Fibroblast of peridontal ligament (primary cell): Measurements from ENCODE around the gene CEP164.
"Not testable (repeated sequence)": the region's sequence is repeated elsewhere in the genome, so short reads cannot be mapped to it uniquely, and the experiment has no call there.

ENCODE experiments used
- DNase-seq: peaks from one replicate; pipeline ENCODE4 v3.0.0-alpha.2; 2010; ENCODE audit errors: extremely low read depth

CEP164 gene

DNA sequence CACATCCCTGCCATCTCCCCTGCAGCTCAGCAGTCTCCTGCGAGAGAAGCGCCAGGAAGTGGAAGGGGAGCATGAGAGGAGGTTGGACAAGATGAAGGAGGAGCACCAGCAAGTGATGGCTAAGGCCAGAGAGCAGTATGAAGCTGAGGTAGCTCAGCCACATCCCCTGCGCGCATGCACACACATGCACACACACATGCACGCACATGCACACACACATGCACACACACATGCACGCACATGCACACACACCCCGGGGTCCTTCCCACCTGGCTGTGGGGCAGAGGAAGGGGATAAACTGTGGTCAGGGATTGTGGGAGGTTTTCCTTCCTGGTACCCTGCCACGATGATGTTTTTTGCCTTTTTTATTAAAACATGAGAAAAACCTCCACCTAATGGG is 65.3 kb downstream of the CEP164 start:
- DNase-seq, result no peak

DNA sequence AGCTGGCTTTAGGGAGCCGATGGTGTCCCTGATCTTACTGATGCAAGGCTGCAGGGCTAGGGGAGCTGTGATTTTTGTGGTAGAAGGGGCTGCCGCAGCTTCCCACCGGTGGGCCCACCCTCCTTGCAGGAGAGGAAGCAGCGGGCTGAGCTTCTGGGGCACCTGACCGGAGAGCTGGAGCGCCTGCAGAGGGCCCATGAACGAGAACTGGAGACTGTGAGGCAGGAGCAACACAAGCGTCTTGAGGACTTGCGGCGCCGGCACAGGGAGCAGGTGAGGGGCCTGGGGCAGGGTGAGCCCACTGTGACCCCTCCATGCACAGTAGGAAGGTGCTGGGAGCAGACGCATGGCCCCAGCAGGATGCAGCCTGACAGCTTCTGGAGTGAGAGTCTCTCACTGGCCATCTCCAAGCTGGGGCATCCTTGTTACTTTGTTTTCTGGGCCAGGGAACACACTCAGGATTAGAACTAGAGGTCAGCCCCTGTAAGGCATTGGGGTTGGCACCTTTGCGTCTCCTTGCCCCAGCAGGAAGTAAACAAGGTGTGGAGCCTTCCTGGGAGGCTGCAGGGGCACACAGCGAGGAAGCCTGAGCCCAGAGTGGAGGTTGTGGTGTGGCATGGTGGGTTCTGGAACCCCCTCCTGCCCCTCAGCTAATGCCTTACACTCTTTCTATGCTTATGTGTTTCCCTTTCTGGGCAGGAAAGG is 66.7 kb downstream of the CEP164 start:
- DNase-seq, result no peak

DNA sequence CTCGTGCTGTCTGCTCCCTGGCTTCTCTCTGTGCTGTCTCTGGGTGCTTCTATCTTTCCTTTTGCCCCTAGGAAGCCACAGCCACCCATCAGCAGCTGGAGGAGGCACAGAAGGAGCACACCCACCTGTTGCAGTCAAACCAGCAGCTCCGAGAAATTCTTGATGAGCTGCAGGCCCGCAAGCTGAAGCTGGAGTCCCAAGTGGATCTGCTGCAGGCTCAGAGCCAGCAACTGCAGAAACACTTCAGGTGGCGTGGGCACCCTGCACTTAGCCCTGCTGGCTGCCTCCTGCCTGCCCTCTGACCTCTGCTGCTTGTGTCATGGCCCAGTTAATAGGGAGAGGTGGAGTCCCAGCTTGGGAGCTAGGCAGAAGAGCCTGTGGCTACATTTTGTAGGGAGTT is 67.8 kb downstream of the CEP164 start:
- no peak for DNase-seq

DNA sequence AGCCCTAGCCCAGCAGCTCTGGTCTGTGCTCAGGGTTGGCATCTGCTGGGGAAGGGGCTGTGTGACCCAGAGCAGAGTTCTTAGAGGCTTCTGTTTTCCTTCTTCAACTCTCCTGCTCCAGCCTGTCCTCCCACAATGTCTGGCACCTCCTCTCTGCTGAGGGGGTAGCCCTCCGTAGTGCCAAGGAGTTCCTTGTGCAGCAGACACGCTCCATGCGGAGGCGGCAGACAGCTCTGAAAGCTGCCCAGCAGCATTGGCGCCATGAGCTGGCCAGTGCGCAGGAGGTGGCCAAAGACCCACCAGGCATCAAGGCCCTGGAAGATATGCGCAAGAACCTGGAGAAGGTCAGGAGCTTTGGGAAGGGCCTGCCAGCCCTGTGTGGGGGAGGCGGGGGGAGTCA is 69.3 kb downstream of the CEP164 start:
- DNase-seq, result no peak

DNA sequence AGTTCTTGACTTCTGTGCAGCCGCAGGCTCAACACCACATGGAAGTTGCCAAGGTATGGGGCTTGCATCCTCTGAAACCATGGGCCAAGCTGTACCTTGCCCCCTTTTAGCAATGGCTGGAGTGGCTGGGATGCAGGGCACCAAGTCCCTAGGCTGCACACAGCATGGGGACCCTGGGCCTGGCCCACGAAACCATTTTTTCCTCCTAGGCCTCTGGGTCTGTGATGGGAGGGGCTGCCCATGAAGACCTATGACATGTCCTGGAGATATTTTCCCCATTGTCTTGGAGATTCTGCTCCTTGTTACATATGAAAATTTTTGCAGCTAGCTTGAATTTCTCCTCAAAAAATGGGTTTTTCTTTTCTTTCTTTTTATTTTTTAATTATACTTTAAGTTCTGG is 71.0 kb downstream of the CEP164 start:
- DNase-seq, result not testable (repeated sequence)

DNA sequence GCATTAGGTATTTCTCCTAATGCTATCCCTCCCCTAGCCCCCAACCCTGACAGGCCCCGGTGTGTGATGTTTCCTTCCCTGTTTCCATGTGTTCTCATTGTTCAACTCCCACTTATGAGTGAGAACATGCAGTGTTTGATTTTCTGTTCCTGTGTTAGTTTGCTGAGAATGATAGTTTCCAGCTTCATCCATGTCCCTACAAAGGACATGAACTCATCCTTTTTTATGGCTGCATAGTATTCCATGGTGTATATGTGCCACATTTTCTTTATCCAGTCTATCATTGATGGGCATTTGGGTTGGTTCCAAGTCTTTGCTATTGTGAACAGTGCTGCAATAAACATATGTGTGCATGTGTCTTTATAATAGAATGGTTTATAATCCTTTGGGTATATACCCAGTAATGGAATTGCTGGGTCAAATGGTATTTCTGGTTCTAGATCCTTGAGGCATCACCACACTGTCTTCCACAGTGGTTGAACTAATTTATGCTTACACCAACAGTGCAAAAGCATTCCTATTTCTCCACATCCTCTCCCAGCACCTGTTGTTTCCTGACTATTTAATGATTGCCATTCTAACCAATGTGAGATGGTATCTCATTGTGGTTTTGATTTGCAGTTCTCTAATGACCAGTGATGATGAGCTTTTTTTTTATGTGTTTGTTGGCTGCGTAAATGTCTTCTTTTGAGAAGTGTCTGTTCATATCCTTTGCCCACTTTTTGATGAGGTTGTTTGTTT is 71.6 kb downstream of the CEP164 start:
- DNase-seq, result not testable (repeated sequence)

DNA sequence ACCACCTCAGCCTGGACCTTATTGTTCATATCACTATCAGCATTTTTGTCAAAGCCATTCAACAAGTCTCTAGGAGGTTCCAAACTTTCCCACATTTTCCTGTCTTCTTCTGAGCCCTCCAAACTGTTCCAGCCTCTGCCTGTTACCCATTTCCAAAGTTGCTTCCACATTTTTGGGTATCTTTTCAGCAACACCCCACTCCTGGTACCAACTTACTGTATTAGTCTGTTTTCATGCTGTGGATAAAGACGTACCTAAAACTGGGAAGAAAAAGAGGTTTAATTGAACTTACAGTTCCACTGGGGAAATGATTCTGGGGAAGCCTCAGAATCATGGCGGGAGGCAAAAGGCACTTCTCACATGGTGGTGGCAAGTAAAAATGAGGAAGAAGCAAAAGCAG is 78.2 kb downstream of the CEP164 start:
- not testable (repeated sequence) for DNase-seq

DNA sequence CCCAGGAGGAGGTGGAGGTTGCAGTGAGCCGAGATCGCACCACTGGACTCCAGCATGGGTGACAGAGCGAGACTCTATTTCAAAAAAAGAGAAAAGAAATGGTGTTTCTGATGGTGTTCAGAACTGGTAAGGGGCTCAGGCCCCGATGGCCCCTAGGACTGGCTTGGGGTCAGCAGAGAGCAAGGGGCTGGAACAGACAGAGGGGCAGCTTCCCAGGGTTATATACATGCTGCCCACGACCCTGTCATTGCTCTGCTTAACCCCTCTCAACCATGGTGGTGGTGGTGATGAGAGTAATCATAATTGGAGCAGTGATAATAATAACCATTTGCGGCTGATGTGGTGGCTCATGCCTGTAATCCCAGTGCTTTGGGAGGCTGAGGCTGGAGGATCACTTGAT is 79.4 kb downstream of the CEP164 start:
- DNase-seq, result no peak

DNA sequence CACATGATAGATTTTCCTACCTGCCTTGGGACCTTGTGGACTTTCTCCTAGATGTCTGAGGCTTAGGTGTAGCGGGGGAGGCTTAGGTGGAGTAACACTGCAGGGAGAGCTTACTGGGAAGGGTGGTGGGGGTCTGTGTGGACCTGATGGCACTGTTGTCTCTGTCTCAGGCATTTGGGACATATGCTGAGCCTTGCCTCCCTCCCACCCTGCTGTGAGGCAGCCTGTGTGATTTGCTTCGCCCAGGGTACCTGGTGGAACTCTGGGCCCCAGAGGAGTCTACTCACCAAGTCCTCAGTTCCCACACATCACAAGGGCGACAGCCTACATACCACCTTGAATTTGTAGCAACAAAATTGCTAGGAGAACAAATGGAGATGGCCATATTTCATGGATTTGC is 80.7 kb downstream of the CEP164 start:
- no peak for DNase-seq

DNA sequence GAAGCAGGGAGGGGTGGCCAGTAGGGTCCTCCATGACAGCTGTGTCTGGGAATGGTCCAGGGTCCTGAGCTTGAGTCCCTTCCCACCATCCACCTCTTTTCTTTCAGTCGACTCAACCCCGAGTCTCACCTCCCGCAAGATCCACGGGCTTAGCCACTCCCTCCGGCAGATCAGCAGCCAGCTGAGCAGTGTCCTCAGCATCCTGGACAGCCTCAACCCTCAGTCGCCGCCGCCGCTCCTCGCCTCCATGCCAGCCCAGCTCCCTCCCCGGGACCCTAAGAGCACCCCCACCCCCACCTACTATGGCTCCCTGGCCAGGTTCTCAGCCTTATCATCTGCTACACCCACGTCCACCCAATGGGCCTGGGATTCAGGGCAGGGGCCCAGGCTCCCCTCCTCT is 81.9 kb downstream of the CEP164 start:
- DNase-seq, result no peak

DNA sequence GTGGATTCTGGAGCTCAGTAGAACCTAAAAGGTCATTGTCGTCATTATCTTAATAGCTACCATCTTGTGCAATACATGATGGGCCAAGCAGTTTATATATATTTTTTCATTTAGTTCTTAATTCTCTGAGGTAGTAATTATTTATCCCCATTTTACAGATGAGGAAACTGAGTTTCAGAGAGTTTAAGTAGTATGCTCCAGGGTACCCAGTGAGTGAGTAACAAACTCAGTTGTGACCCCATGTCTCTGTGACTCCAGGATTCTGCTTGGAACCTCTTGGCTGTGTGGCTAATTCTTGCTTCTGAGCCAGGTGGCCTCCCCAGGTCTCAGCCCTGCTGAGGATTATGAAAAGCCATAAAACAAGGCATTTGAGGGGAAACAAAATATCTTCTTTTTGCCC is 82.6 kb downstream of the CEP164 start:
- no peak for DNase-seq

DNA sequence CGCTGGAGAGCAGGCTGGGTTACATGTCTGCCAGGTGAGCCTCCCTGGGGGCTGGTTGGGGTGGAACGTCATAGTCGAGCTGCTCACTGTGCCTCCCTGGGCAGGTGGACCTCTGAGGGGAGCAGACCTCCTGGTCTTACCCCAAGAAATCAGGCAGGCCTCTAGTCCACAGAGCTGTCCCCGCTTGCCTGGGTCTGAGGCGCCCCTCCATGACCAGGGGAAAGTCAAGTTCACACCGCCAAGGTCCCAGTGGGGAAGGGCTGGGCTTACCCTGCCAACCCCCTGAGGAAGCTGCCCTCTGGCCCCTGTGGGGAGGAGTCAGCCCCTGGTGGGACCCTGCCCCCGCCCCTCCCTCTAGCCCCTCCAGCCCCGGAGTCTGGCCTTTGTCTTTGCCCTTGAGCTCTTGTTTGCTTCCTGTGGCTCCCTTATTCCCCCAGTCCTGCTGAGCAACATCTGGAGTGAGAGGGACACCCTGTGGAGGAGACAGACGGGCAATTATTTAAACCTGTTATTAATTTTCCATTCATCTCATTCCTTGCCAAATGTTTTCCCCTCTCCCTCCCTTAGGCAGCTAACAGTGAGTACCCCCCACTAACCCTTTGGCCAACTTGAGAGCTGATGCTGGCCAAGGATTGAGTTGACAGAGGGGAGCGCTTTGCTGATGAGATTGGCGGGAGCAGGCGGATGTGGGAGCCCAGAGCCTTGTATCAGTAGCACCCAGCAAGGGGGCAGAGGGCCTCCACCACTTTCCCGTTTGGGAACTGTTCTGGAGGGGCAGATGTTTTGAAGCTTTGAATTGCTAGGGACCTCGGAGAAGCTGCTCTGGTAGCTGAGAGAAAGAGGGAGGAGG is 83.4 kb downstream of the CEP164 start:
- DNase-seq, result no peak

DNA sequence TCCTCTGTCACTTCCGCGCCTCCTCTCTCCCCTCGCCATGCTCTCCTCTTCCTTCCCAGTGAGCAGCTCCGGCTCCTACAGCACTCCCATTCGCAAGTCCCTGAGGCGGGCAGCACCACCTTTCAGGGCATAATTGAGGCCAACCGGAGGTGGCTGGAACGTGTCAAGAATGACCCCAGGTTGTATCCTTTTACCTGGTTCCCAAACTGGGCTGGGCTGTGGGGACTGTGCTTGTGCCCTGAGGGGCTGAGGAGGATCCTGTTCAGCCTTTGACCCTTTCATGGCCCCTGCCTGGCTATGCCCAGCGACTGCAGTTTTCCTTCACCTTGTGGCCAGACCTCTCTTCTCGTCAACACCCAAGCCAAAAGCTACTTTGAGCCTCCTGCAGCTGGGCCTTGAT is 84.1 kb downstream of the CEP164 start:
- no peak for DNase-seq

DNA sequence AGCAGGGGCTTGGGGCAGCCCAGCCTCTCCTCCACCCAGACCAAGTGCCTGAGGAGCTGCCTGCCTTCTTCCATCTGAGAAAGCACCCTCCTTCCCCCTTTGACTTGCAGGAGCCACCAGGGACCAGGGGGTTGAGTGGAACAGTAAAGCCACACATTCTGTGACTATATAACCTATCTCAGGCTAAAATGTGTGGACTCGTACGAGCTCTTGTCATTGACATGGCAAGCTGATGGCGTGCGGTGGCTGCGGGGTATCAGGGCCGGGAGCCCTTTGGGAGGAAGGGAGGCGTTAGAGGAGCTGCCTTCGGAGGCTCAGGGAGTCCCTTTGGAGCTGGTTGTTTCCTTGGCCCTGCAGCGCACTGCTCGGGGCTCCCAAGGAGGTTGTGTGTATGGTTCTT is 84.5 kb downstream of the CEP164 start:
- DNase-seq, result no peak

DNA sequence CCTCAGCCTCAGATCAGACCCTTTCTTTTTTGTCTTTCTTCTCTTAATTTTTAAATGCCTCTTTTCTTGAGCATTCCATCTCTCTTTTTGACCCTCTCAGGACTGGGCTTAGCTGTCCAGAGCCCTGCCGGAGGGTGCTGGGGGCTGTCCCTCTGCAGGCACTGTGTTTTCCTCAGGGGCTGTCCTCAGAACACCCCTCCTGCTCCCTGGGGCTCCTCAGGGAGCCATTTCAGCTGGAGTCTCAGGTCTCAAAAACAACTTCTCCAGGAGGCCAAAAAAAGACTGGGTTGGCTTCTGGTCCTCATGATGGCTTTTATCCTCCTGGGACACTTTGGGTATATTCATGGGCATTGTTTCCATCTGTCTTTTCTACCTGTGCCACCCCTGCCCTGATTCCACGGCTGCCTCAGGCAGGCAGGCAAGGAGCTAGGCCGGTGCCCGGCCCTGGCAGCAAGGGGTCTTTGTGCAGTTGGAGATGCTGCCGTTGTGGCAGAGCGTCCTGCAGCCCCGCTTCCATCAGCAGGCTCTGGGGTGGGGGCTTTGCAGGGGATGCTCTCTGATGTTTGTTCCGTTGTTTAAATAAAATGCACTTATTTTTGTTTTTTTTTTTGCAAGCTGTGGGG is 85.1 kb downstream of the CEP164 start:
- no peak for DNase-seq

DNA sequence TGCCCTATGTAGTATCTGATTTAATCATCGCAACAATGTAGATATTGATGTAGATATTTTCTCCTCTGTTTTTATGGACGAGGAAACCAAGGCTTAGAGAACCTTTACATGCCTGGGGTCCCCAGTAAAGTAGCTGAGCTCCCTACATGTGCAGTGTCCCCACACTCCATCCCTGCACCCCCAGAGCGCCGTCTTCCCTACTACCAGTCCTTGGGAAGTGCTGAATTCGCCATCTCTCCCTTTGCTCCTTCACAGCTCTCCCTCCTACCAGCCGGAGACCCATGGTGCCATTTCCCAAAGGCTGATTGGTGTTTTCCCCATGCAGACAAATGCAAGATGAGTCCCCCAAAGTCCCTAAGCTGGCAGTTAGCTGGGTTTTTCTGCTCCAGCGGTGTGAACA is 86.0 kb downstream of the CEP164 start:
- DNase-seq, result no peak

DNA sequence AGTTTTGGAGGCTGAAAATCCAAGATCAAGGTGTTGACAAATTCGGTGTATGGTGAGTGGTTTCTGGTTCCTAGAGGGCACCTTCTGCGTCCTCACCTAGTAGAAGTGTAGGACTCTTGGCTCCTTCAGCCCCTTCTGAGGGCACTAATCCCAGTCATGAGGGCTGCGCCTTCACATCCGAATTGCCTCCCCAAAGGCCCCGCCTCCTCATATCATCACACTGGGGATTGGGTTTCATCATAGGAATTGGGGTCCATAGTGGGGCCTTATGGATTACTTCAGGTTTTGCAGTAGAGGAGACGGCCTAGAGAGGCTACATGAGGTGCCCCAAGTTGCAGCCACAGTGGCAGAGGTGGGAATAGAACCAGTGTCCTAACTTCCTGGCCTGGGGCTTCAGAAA is 87.1 kb downstream of the CEP164 start:
- no peak for DNase-seq

DNA sequence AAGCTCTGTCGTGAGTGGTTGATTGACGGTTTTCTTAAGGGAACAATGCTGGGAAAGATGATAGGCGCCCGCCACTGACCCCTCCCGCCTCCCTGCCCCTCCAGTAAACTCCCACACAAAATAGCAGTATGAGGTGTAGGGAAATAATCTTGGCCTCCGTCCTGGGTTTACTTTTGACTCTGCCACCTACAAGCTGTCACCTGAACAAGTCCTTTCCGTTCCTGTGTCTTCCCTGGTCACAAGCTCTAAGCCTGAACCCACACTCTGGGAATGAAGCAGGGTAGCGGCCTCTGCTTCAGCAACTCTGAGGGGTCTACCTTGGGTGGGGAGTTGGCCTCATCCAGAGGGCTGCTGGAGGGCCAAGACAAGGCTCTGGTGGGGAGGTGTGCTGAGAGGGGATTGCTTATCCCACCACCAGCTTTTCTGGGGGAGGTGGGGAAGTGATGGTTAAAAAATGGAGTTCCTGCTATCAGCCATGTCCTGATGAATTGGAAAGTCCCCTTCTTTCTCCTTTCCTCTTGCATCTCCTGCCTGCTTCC is 87.8 kb downstream of the CEP164 start:
- DNase-seq, result no peak

DNA sequence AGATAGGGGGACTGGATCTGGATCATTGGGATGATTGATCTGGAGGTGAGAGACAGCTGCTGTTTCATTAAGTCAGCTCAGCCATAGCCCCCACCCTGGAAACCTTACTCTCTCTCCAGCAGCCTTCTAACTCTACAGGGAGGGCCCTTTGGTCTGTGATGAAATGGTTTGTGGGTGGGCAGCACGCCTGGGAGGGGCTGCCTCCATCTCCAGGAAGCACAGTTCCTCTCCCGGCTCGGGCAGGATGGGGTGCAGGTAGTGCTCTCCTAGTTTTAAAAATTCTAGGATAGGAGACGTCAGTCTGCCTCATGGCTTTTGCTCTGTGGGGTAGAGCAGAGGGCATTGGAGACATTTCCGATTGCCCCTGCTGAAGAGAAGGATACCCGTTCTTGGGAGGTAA is 89.7 kb downstream of the CEP164 start:
- DNase-seq, result no peak

DNA sequence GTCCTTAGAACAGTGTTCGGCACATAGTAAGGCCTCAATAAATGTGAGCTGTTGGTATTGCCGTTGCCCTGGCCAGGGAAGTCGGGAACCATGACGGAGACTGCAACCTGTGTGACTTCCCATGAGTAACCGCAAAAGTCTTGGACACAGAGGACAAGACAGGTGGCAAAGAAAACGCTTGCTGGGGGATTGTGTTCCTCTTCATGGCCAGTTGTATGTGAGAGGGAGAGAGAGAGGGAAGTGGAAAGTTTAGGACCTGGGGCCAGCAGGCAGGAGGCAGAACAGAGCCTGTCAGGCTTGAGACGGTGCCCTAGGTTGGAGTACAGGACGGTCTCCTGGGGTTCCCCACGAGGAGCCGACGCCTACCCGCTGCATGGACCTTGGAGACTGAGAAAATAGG is 90.2 kb downstream of the CEP164 start:
- DNase-seq, result no peak

DNA sequence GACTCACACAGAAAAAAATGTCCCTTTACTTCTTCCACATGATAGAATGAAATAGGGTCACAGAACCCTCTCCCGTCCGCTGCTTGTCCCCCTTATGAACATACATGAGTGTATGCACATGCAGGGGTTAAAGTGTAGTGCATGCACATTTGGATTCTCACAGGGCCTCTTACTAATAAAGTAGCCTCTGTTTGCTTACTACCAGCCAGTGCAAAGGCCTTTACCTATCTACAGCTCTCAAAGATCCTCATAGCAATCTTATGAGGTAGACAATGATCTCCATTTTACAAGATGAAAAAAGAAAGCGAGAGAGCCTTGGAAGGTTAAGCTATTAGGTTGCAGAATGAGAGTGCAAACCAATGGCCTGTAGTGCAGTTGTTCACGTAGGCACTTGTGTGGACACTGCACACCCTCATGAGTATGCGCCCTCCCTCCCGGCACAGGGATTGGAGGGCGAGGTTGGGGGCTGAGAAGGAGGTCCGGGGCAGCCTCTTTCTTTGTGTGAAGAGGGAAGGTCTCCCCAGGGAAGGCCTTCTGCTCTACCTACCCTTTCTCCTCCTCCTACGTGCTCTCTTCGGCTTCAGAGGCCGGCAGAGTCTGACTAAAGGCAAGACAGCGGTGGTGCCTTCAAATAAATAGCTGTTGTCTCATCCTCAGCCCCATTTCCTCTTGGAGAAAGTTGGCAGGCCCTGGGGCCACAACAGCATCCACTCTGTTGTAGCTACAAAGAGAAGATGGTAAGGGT is 91.3 kb downstream of the CEP164 start:
- DNase-seq, result no peak
